ENCODE measurements around the gene MAML2.

Gene MAML2

GRCh38 chr11:96149743-96150555 is 193.0 kb downstream of the MAML2 start:
- Mint-ChIP-seq H3K4me1 (ENCODE audit: low read depth) (peaks cover 53% of the 10 kb centered on the region), H3K36me3 (peaks cover 29% of the 10 kb centered on the region), H3K4me3 (no peak overlapping the region), H3K27me3 (no peaks in the 10 kb centered on the region), H3K27ac (no peak overlapping the region), H3K9me3 (ENCODE audit: low read depth) (no peaks in the 10 kb centered on the region)

- Mint-ChIP-seq H3K4me1 (ENCODE audit: low read depth) (peaks cover 57% of the 10 kb centered on the region), H3K27me3 (no peaks in the 10 kb centered on the region), H3K9me3 (ENCODE audit: low read depth) (no peaks in the 10 kb centered on the region), H3K4me3 (no peak overlapping the region), H3K27ac (no peak overlapping the region), H3K36me3 (peaks cover 28% of the 10 kb centered on the region)
Measured at GRCh38 chr11:96147906-96148486, 195.0 kb downstream of the MAML2 start.

- H3K9me3 Mint-ChIP-seq (ENCODE audit: low read depth) = no peaks in the 10 kb centered on the region
- peak overlapping the region; percentile 10 for H3K27ac Mint-ChIP-seq
- peaks cover 22% of the 10 kb centered on the region for H3K36me3 Mint-ChIP-seq
- no peak overlapping the region for H3K4me3 Mint-ChIP-seq
- H3K27me3 Mint-ChIP-seq = no peaks in the 10 kb centered on the region
- H3K4me1 Mint-ChIP-seq (ENCODE audit: low read depth) = peaks cover 58% of the 10 kb centered on the region
Measured at GRCh38 chr11:96147186-96147585, 195.8 kb downstream of the MAML2 start.

GRCh38 chr11:96146765-96147164 is 196.2 kb downstream of the MAML2 start:
- H3K36me3 Mint-ChIP-seq = peaks cover 24% of the 10 kb centered on the region
- no peaks in the 10 kb centered on the region for H3K9me3 Mint-ChIP-seq (ENCODE audit: low read depth)
- no peaks in the 10 kb centered on the region for H3K27me3 Mint-ChIP-seq
- no peak overlapping the region for H3K4me3 Mint-ChIP-seq
- H3K4me1 Mint-ChIP-seq (ENCODE audit: low read depth) = peaks cover 59% of the 10 kb centered on the region
- peak overlapping the region; percentile 47 for H3K27ac Mint-ChIP-seq

- Mint-ChIP-seq H3K27me3 (no peaks in the 10 kb centered on the region), H3K36me3 (peaks cover 28% of the 10 kb centered on the region), H3K27ac (peak overlapping the region; percentile 82), H3K9me3 (ENCODE audit: low read depth) (no peaks in the 10 kb centered on the region), H3K4me3 (no peak overlapping the region), H3K4me1 (ENCODE audit: low read depth) (peaks cover 72% of the 10 kb centered on the region)
Measured at GRCh38 chr11:96145163-96145585, 197.8 kb downstream of the MAML2 start.

GRCh38 chr11:96144553-96144952 is 198.4 kb downstream of the MAML2 start:
- no peaks in the 10 kb centered on the region for H3K9me3 Mint-ChIP-seq (ENCODE audit: low read depth)
- H3K27me3 Mint-ChIP-seq = no peaks in the 10 kb centered on the region
- peaks cover 78% of the 10 kb centered on the region for H3K4me1 Mint-ChIP-seq (ENCODE audit: low read depth)
- H3K27ac Mint-ChIP-seq = no peak overlapping the region
- H3K36me3 Mint-ChIP-seq = peaks cover 31% of the 10 kb centered on the region
- no peak overlapping the region for H3K4me3 Mint-ChIP-seq

GRCh38 chr11:96143041-96143521 is 199.9 kb downstream of the MAML2 start:
- Mint-ChIP-seq H3K4me1 (ENCODE audit: low read depth) (peaks cover 82% of the 10 kb centered on the region), H3K27me3 (no peaks in the 10 kb centered on the region), H3K4me3 (no peak overlapping the region), H3K9me3 (ENCODE audit: low read depth) (no peaks in the 10 kb centered on the region), H3K27ac (peak overlapping the region; percentile 28), H3K36me3 (peaks cover 30% of the 10 kb centered on the region)

GRCh38 chr11:96141626-96142025 is 201.4 kb downstream of the MAML2 start:
- Mint-ChIP-seq H3K4me1 (ENCODE audit: low read depth) (peaks cover 83% of the 10 kb centered on the region), H3K36me3 (peaks cover 28% of the 10 kb centered on the region), H3K9me3 (ENCODE audit: low read depth) (no peaks in the 10 kb centered on the region), H3K4me3 (no peak overlapping the region), H3K27ac (peak overlapping the region; percentile 68), H3K27me3 (no peaks in the 10 kb centered on the region)

GRCh38 chr11:96139691-96140090 is 203.3 kb downstream of the MAML2 start:
- Mint-ChIP-seq H3K4me3 (peak overlapping the region; percentile 70), H3K9me3 (ENCODE audit: low read depth) (peaks cover 3% of the 10 kb centered on the region), H3K27ac (peak overlapping the region; percentile 92), H3K4me1 (ENCODE audit: low read depth) (peaks cover 90% of the 10 kb centered on the region), H3K36me3 (peaks cover 25% of the 10 kb centered on the region), H3K27me3 (no peaks in the 10 kb centered on the region)

- H3K36me3 Mint-ChIP-seq = peaks cover 22% of the 10 kb centered on the region
- no peaks in the 10 kb centered on the region for H3K27me3 Mint-ChIP-seq
- peak overlapping the region; percentile 61 for H3K4me3 Mint-ChIP-seq
- peaks cover 3% of the 10 kb centered on the region for H3K9me3 Mint-ChIP-seq (ENCODE audit: low read depth)
- peak overlapping the region; percentile 94 for H3K27ac Mint-ChIP-seq
- peaks cover 83% of the 10 kb centered on the region for H3K4me1 Mint-ChIP-seq (ENCODE audit: low read depth)
Measured at GRCh38 chr11:96137373-96137772, 205.6 kb downstream of the MAML2 start.

- Mint-ChIP-seq H3K4me3 (peak overlapping the region; percentile 61), H3K27ac (peak overlapping the region; percentile 94), H3K4me1 (ENCODE audit: low read depth) (peaks cover 83% of the 10 kb centered on the region), H3K9me3 (ENCODE audit: low read depth) (peaks cover 3% of the 10 kb centered on the region), H3K27me3 (no peaks in the 10 kb centered on the region), H3K36me3 (peaks cover 21% of the 10 kb centered on the region)
Measured at GRCh38 chr11:96136613-96137298, 206.2 kb downstream of the MAML2 start.

GRCh38 chr11:96134602-96135001 is 208.4 kb downstream of the MAML2 start:
- Mint-ChIP-seq H3K9me3 (ENCODE audit: low read depth) (peaks cover 3% of the 10 kb centered on the region), H3K4me1 (ENCODE audit: low read depth) (peaks cover 76% of the 10 kb centered on the region), H3K27ac (peak overlapping the region; percentile 86), H3K4me3 (peak overlapping the region; percentile 27), H3K27me3 (no peaks in the 10 kb centered on the region), H3K36me3 (peaks cover 24% of the 10 kb centered on the region)

- Mint-ChIP-seq H3K9me3 (ENCODE audit: low read depth) (peaks cover 3% of the 10 kb centered on the region), H3K4me3 (no peak overlapping the region), H3K27me3 (no peaks in the 10 kb centered on the region), H3K36me3 (peaks cover 26% of the 10 kb centered on the region), H3K27ac (peak overlapping the region; percentile 58), H3K4me1 (ENCODE audit: low read depth) (peaks cover 73% of the 10 kb centered on the region)
Measured at GRCh38 chr11:96132437-96132836, 210.6 kb downstream of the MAML2 start.

- Mint-ChIP-seq H3K36me3 (peaks cover 32% of the 10 kb centered on the region), H3K27me3 (no peaks in the 10 kb centered on the region), H3K27ac (peak overlapping the region; percentile 70), H3K4me3 (no peak overlapping the region), H3K4me1 (ENCODE audit: low read depth) (peaks cover 73% of the 10 kb centered on the region), H3K9me3 (ENCODE audit: low read depth) (peaks cover under 1% of the 10 kb centered on the region)
Measured at GRCh38 chr11:96130061-96130620, 212.9 kb downstream of the MAML2 start.

GRCh38 chr11:96127596-96127959 is 215.4 kb downstream of the MAML2 start:
- Mint-ChIP-seq H3K27ac (peak overlapping the region; percentile 23), H3K27me3 (no peaks in the 10 kb centered on the region), H3K9me3 (ENCODE audit: low read depth) (no peaks in the 10 kb centered on the region), H3K4me1 (ENCODE audit: low read depth) (peaks cover 79% of the 10 kb centered on the region), H3K36me3 (peaks cover 33% of the 10 kb centered on the region), H3K4me3 (no peak overlapping the region)

All from activated naive CD8-positive, alpha-beta T cell (primary cell).